GM10266 (cell line): Measurements from ENCODE around the gene KRT9.
"Not testable (repeated sequence)": the region's sequence is repeated elsewhere in the genome, so short reads cannot be mapped to it uniquely, and the experiment has no call there.

Experiments used
- DNase-seq: peaks from one replicate; pipeline ENCODE4 v3.0.0; 2012; ENCODE audit errors: extremely low spot score
- CTCF ChIP-seq: IDR thresholded peaks from 2 replicates; pipeline ENCODE4 v1.5.1; 2012; ENCODE audit warnings: mild to moderate bottlenecking, low read depth; ENCODE audit not compliant: control insufficient read depth, insufficient read depth; ENCODE audit errors: missing control alignments

KRT9 gene

GRCh38 chr17:41610061-41610517, 38.2 kb upstream of the KRT9 start:
- peak; percentile 11 for TF ChIP-seq CTCF
- not testable (repeated sequence) for DNase-seq

- DNase-seq: not testable (repeated sequence)
Measured at GRCh38 chr17:41606930-41607329, 35.1 kb upstream of the KRT9 start.

GRCh38 chr17:41602524-41602923, 30.7 kb upstream of the KRT9 start:
- TF ChIP-seq CTCF: no peak

GRCh38 chr17:41600318-41600717, 28.5 kb upstream of the KRT9 start:
- DNase-seq: no peak
- TF ChIP-seq CTCF: no peak

More at GRCh38 chr17:41602524-41602923, 30.7 kb upstream of the KRT9 start:
- DNase-seq: no peak

- TF ChIP-seq CTCF: no peak
- no peak for DNase-seq
Measured at GRCh38 chr17:41599680-41600079, 27.8 kb upstream of the KRT9 start.

- DNase-seq: no peak
- TF ChIP-seq CTCF: no peak
Measured at GRCh38 chr17:41595585-41595984, 23.7 kb upstream of the KRT9 start.

GRCh38 chr17:41594363-41594915, 22.6 kb upstream of the KRT9 start:
- no peak for DNase-seq
- TF ChIP-seq CTCF: no peak
